GM21367 (cell line): ENCODE measurements around the gene SDR39U1.

Experiments used
- ATAC-seq: cut with Tn5 transposase; IDR thresholded peaks from one replicate; pipeline ENCODE4 v1.9.1; 2021; ENCODE audit not compliant: unreplicated experiment

SDR39U1 gene

DNA sequence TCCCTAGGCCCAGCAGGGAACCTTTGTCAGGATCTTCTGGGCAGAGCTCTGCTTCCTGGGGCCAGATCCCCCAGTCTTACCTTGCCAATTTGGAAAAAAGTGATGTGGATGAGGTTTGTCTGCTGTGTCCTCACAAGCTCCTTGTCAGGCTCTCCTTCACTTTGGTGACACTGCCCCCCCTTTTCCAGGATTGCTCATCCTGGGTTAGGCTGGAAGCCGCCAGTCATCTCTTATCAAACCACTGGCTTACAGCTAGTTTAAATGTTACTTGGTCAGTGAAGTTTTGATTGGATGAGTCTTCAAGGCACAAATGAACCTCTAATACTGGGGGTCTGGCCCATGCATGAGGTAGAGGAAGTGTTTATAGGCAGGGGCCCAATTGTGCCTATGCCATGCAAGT lies 28.5 kb downstream of the SDR39U1 start:
- ATAC-seq: no peak

DNA sequence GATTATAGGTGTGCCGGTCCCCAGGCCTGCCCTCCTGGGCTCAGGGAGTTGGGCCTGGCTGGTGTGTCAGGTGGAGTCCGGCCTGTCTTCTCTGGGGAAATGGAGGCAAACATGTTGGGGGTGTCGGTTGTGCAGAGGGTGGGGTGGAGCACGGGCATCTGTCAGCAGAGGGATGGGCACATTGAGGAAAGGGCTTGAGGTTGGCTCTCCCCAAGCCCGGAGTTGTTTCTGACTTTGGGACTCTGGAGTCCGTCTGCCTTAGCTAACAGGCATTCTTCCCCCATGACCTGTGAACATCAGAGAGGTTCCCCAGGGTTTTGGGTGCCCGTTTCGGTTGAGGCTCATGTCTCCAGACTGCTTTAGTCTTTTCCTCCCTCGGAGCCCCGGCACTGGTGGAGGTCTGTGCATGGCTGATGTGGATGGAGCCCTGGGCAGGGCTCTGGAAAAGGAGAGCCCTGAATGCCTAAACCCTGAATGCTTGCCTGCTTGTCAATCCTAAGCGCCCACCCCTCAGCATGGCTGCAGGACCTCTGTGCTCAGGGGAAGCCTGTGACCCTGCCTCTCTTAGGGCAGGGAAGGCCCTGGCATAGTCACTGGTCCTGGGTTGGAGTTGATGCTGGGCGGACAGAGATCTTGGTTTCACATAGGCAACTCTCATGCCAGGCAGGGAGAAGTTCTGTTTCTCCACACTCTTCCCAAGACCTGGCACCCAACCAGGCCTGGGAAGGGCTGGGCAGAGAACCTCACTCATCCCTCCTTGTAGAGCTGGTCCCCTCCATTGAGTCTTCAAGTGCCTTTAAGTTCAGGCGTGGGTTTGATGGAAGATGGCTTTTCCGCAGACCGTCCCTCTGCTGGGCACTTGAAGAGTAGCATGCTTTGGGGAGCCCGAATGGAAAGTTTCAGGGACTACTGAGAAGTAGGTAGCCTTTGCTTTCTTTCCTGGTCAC lies 30.9 kb downstream of the SDR39U1 start:
- ATAC-seq: no peak

DNA sequence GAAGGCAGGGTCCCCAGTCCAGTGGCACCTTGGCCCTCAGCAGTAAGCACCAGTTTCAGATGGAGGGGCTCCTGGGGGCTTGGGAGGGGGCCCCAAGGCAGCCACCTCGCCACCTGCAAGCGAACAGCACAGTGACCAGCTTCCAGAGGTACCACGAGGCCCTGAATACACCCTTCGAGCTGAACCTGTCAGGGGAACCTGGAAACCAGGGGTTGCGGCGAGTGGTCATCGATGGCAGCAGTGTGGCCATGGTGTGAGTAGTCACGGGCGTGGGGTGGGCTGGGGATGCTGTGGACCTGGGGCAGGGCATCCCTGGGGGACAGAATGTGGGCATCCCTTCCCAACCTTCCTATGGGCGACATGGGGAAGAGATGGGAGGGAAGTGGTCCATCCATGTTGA lies 32.6 kb downstream of the SDR39U1 start:
- no peak for ATAC-seq

DNA sequence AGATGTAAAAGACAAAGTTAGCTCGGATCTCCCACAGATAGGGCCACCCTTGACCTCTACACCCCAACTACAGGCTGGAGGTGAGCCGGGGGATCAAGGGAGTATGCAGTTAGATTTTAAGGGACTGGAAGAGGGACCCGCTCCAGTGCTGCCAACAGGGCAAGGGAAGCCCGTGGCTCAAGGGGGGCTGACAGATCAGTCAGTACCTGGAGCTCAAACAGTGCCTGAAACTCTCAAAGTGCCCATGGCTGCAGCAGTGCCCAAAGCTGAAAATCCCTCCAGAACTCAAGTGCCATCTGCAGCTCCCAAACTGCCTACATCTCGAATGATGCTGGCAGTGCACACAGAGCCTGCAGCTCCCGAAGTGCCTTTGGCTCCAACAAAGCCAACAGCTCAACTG lies 33.4 kb downstream of the SDR39U1 start:
- ATAC-seq: no peak

DNA sequence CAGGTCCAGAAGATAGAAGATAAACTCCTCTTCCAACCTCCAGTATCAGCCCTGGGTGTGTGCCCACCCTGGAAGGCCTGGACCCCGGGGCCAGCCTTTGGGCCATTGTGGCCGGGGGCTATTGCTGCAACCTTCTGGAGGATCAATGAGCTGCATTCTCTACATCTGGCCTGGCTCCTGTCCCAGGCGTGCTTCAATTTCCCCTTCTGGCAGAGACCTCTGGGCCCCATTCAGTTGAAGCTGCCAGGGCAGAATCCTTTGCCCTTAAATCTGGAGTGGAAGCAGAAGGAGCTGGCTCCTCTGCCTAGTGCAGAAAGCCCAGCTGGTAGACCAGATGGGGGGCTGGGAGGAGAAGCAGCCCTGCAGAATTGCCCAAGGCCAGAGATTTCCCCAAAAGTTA lies 33.8 kb downstream of the SDR39U1 start:
- ATAC-seq: no peak

DNA sequence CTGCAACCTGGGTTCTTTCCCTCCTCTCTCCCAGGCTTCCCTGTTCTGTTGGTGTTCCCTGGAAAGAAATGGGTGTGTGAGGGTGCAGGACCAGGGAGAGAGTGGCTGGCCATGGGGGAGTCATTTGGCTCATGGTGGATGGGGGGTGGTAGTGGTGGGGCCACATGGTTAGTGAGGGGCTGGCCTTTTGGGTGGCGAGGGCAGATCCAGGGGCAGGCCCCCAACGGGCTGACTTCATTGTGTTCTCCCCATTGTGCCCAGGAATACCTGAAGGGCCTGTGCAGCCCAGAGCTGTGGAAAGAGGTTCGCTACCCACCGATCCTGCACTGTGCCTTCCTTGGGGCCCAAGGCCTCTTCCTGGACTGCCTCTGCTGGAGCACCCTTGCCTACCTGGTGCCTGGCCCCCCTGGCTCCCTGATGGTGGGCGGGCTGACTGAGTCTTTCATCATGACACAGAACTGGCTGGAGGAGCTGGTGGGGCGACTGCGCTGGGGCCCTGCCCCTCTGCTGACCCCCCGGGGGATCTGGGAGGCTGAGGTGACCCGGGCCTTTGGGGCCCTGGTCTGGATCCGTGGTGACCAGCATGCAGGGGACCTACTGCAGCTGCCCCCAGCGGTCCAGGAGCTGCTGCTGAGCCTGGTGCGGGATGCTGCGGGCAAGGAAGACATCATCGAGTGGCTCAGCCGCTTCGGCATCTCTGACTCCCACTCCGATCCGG lies 34.8 kb downstream of the SDR39U1 start:
- no peak for ATAC-seq

DNA sequence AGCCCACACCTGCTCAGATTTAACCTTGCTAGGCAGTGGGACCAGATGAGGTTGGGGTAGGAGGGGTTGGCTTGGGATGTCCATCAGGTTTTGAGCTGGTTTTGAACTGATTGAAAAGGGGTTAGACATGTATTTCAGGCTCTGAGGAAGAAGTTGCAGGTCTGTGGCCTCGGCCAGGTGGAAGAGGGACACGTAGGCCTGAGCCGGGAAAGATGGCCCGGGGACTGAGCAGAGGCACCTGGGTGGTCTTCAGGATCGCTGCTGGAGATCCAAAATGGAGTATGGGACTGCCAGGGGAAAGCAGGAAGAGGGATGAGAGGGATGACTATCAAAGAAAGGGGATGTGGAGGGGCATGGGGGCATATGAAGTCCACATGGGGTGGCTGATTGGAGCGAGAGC lies 36.2 kb downstream of the SDR39U1 start:
- ATAC-seq: no peak

DNA sequence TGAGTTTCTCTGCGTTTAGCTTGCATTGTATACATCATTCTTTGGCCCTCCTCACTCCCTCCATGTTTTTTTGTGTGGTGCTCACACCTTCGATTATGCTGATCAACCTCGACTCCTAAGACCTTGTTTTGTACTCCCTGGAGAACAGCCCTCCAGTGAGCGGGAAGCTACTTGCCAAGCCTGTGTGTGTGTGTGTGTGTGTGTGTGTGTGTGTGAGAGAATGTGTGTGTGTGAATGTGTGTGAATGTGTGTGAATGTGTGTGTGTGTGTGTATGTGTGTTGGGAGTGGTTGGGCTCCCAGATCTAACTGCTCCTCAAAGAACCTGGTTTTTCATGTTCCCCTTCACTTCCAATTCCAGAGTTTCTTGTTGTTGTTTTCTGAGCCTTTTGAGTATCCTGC lies 37.8 kb downstream of the SDR39U1 start:
- ATAC-seq: no peak

DNA sequence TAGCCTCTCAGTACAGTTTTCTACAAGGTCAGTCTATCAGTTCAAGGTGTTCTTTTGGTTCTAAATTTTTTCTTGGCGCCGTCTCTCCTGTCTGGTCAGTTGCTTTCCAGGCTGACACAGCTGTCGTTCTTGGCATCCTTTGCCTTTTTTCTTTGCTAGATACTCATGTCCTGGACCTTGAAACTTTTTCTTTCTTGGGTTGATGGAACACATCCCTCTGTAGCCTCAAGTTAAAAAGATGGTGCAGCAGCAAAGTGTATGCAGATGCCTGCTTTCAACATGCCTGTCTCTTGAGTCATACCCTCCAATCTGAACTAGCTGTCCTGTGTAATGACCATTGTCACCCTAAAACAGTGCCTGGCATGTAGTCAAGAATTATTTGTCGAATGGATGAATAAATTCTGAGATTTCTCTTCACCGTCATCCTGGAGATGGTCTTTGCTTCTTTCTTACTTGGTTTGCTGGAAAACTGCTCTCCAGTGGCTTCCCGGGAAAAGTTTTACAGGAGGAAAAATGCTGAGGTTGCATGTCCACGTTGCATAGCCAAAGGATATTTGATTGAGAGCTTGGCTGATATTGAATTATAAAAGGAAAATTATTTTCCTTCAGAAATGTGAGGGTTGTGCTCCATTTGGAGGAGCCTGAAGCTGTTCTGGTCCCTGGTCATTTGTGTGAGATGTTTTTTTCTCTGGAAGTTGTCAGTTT lies 39.1 kb downstream of the SDR39U1 start:
- no peak for ATAC-seq

DNA sequence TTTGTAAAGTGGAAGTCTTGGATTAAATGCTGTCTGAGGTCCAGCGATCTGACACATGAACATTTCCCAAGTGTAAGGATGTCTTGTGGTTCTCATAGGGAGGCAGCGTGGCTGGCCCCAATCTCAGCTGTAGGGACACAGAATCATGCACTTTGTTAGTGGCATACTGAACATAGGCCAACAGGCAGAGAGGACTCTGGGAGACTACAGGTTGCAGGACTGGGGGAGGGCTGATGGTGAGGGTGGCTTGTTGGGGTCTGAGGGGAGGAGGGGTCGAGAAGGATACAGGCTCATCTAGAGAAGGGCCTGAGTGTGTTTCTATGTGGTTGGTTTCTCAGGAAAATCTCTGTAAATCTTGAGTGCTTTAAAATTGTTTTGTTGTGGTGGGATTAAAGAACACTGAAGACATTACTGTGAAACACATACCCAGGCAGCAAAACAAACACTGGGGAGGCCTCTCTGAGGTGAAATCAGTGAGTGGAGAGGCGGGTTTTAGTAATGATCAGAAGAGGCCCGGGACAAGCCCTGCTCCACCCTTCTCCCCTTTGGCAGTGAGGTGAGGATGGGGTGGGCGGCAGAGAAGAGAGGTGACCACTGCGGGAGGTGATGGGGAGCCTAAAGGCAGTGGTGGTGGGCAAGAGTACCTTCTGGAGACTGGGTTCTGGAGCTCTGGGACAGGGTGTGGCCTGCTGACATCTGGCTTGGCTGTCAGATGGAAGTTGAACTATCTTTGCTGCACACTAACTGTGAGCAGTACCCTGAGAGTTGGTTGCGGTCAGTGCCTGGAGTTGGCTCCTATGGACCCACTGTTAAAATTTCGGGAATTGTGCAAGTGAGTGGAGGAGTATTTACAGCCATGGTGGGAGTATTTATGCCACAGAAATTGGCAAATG lies 40.5 kb downstream of the SDR39U1 start:
- no peak for ATAC-seq

DNA sequence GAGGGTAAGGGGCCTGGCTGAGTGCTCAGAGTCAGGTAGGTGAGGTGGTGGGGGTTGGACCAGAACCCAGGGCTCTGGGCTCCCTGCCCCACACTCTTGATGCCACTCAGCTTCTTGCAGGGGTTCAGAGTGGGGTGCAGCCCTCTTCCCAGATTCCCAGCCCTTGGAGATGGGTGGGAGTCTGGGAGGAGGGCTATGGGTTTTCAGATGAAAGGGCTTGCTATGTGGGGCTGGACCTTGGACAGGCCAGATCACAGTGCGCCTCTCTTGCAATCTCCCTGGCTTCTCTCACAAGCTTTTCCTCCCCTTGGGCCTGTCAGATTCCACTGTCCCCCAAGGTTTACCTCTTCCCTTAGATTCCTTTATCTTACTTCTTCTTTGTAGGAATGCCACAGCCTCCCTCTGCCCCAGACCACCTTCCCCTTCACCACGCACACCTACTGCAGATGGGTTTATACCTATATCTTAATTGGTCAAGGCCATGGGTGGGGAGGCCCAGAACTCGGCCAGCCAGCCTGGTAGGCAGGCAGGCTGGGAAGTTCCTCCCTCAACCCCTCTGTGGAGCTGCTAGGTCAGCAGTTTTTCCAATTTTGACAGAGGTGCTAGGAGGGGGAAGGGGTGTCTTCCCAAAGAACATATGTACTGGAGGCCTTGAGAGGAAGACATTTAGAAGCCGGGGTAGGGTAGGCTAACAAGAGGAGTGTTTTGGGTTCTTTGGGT lies 42.4 kb downstream of the SDR39U1 start:
- ATAC-seq: no peak

DNA sequence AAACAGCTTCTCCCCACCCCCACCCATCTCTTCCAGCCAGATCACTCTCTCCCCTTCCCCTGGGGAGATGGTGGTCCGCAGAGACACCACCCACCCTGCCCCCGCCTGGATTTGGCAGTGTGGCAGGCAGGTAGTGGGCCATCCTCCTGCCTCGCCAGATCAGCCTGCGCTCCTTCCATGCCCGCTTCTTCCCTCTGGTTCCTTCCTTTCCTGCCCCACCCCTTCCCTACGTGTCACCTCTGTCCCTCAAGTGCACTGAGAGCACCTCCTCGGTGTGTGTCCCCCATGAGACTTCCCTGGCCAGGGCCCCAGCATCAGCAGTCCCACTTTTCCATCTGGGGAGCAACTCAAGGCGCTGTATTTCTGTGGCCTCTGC lies 43.1 kb downstream of the SDR39U1 start:
- no peak for ATAC-seq

DNA sequence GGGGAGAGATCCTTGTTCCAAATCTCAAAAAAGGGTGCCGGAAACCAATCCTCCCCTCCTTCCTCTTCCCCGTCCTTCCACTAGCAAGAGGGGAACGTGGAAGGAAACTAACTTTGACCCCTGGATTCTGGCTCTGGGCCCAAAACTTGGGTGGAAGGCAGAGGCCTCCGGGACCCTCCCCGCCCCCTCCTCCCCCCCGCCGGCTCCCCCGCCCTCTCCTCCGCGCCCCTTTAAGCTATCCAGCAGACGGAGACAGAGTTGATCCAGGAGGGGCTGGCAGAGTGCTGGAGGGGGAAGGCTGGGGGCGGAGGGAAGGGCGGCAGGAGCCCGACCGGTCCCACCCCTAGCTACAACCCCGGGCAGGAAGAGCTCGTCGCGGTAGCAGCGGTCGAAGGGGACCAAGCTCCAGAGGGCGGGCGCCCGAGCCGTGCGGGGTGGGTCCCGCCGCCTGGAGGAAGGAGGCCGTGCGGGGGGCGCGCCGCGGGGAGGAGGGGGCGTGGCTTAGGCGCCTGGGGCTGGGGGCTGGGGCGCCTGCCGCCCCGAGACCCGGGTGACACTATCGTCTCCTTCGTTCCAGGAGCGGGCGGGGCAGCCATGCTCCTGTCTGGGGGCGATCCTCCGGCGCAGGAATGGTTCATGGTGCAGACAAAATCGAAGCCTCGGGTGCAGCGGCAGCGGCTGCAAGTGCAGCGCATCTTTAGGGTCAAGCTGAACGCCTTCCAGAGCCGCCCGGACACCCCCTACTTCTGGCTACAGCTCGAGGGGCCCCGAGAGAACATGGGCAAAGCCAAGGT lies 43.7 kb downstream of the SDR39U1 start, which contains the start of gene NYNRIN:
TSS of gene NYNRIN (plus strand) at position 351 of the 794 bp plus-strand sequence. CDS start at position 595, 244 bp downstream.
- no peak for ATAC-seq

DNA sequence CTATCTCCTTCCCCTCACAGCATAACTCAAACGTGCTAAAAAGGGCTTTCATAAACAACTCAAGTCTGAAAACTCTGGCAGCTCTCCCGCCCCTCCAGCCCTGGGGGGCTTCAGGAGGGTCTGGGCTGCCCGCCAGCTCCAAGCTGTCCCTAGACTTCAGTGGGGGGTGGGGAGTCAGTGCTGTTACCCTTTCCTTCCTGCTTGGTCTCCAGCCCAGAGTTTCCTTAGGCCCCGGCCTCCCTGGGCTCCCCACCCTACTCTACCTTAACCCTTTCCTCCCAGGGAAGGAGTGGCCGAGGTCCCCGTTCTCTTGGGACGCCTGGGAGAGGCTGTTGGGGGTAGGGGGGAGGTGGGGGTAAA lies 44.3 kb downstream of the SDR39U1 start:
- ATAC-seq: no peak

DNA sequence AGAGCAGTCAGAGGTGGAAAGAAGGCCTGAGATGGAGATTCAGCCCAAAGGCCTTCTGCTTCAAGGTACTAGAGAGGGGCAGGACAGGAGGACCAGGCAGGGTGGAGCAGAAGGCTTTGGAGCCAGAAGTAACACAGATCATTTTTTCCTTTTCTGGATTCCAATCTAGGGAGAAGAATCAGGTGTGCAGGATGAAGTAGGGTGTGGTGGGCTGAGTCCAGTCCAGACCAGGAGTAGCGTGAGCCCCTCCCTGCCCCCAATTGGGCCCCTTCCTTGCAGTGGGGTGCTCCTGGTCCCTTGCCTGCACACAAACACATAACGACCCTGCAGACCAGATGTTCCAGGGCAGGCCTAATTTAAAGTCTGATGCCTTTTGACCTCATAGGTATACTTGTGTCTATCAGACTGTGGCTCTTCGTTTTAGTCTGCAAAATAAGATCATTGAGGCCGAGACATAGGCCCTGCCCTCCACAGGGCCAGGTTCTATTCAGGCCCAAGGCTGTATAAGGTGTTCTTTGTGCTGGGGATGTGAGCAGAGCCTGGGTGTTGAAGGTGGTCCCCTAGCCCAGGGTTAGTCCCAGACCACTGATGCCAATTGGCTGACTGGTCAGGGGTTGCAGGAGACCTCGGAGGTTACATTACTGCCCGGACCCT lies 44.8 kb downstream of the SDR39U1 start:
- ATAC-seq: no peak

DNA sequence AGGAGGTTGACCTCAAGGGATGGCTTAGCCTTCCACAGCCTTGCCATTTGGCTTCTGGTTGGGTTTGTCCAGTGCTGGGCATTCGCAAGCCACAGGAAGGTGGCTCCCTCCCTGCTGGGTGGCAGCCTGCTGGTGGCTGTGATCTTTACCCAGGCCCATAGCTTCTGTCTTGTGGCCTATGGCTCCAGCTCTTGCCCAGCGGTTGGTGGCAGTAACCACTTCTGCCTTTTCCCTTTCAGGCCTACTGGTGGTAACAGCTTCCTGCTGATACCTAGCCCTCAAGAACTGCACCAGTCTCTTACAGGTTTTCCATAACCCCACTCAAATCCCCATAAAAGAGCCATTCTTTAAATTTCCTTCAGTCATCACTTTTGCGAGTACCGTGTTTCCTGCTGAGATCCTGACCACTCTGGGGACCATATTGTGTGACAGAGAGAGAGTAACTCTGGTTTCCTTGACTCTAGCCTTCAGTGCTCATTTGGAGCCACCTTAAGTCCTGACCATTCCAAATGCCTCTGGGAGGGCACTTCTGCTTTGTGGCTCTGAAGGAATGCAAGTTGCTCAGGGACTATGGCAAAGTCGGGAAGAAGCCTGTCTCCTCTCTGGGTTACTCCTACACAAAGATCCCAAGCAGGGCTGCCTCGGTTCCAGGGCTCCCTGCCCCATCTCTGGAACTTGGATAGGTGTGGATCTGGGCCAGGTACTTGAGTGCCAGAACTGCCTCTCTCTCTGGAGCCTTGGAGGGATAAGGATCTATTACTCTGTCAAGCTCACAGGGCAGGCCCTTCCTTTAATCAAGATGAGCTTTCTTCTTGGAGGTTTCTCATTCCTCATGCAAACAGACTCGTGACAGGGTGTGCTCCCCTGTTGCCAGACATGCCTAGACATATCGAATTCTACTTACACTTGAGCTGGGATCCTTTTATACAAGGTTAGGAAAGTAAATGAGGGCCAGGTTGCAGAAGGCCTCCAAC lies 46.7 kb downstream of the SDR39U1 start:
- ATAC-seq: no peak

DNA sequence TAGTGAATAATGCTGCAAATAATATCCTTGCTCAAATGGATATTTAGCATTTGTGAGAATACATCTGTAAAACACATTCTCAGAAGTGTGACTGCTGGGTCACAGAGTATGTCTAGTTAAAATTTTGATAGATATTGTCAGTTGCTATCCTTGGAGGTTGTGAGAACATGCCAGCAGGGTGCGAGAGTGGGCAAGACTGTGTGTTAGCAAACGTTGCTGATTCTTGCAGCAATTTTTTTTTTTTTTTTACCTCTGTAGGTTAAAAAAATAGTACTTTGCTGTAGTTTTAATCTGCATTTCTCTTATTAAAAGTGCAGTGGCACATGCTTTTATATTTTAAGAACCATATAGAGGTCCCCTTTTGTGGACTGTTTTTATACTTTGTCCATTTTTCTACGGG lies 48.3 kb downstream of the SDR39U1 start:
- no peak for ATAC-seq
